Right atrium auricular region (tissue), 2 donors: ENCODE results near the gene POLRMT. TPM values are rescaled to one million over a fixed set of nuclear protein-coding genes. Genes with fewer than 3 reads are reported as not detected.
"Not testable (repeated sequence)": the region's sequence is repeated elsewhere in the genome, so short reads cannot be mapped to it uniquely, and the experiment has no call there.

Source experiments
- DNase-seq: peaks from one replicate; pipeline ENCODE4 v3.0.0-alpha.2; 2019; ENCODE audit warnings: low spot score
- H3K27ac ChIP-seq, 2 donors: fragments of 200-600 bp; sonication (generic); 1 replicate in 1 of 2; 2 replicates in 1 of 2; pipeline ENCODE4 v1.5.1; 2016 to 2019
- H3K27me3 ChIP-seq, 2 donors: fragments of 200-600 bp; sonication (generic); one replicate each; pipeline versions ENCODE4 v1.5.1 to v1.6.0; 2017 to 2019
- H3K36me3 ChIP-seq: fragments of 200-600 bp; sonication (generic); one replicate; pipeline ENCODE4 v1.5.1; 2016
- H3K4me1 ChIP-seq, 2 donors: fragments of 200-600 bp; sonication (generic); one replicate each; pipeline versions ENCODE4 v1.5.1 to v1.6.0; 2017 to 2019
- H3K4me3 ChIP-seq, 2 donors: fragments of 200-600 bp; sonication (generic); 1 replicate in 1 of 2; 2 replicates in 1 of 2; pipeline ENCODE4 v1.5.1; 2017 to 2019; ENCODE audit warnings: mild to moderate bottlenecking in 1 of 2, moderate library complexity in 1 of 2
- H3K9me3 ChIP-seq, 2 donors: fragments of 200-600 bp; sonication (generic); one replicate each; pipeline ENCODE4 v1.5.1; 2019
- total RNA-seq, 2 donors: library from RNA; depleted of rRNA; stranded (reverse); fragments of >200 nt; gene quantifications; one replicate each; pipeline ENCODE4 v1.1.0, GENCODE V29; 2016
- TF ChIP-seq, protein P1 (sequence below), 2 donors: fragments of 200-600 bp; sonication (generic); IDR thresholded peaks; one replicate each; pipeline ENCODE4 v1.5.1; 2019; ENCODE audit warnings: antibody characterized with exemption in 2 of 2

POLRMT gene
- total RNA-seq, 2 donors from 2014 or later: 24.5 to 30.4 TPM

DNA sequence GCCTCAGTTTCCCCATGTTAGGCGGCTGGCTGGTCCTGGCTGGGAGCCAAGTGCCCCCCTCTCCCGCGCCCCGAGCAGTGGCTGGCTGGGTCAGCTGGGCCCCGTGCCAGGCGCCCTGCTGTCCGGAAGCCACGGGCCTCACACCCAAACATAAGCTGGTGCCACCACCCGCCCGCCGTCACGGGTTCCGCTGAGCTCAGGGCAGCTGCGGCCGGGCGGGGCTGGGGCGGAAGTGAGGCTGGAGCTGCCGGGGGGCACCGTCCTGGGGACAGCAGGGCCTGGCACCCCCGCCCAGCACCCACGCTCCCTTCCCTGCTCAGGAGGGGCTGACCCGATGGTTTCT lies 24.4 kb downstream of the POLRMT start:
- no peak overlapping the region for H3K4me3 ChIP-seq
- no peaks in the 10 kb centered on the region for H3K9me3 ChIP-seq
- H3K4me1 ChIP-seq: peaks cover 0 to 3% of the 10 kb centered on the region in 2 donors
- H3K36me3 ChIP-seq: no peaks in the 10 kb centered on the region
- TF ChIP-seq, protein P1, sequence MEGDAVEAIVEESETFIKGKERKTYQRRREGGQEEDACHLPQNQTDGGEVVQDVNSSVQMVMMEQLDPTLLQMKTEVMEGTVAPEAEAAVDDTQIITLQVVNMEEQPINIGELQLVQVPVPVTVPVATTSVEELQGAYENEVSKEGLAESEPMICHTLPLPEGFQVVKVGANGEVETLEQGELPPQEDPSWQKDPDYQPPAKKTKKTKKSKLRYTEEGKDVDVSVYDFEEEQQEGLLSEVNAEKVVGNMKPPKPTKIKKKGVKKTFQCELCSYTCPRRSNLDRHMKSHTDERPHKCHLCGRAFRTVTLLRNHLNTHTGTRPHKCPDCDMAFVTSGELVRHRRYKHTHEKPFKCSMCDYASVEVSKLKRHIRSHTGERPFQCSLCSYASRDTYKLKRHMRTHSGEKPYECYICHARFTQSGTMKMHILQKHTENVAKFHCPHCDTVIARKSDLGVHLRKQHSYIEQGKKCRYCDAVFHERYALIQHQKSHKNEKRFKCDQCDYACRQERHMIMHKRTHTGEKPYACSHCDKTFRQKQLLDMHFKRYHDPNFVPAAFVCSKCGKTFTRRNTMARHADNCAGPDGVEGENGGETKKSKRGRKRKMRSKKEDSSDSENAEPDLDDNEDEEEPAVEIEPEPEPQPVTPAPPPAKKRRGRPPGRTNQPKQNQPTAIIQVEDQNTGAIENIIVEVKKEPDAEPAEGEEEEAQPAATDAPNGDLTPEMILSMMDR (IDR thresholded peaks at IDR 0.05): no peak
- peak overlapping the region in 1 of 2 donors; percentile 19 for H3K27ac ChIP-seq
- no peaks in the 10 kb centered on the region for H3K27me3 ChIP-seq
- DNase-seq: peak; percentile 65

DNA sequence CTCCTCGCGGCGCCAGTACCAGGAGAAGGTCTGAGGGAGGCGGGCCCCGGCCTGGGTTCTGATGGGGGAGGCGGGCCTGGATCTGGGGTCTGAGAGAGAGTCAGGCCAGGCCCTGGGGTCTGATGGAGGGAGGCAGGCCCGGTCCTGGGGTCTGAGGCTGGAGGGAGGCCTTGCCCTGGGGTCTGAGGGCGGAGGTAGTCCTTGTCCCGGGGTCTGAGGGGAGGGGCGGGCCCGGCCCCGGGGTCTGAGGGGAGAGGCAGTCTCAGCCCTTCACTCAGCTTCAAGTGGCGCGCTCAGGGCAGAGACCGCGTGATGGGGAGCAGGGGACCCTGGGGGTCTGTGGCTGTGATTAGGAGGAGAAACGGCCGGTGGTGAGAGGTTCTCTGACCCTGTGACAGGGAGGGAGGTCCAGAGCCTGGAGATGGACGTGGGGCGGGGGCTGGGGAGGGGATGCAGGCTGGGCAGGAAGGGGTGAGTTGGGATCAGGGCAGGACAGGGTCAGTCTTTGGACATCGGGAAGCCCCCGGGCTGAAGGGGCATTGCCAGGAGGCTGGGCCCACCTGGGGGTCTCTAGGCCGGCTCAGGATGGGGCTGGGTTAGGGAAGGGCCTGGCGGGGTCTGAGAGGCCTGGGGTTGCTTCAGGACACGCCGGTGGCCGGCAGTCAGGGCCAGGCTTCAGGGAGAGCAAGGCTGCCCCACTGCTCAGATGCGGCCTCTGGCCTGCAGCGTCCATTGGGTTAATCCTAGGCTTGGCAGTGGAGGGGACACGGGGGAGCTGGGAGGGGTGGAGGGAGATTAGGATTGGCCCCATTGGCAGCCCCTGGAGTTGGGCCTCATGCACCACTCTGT lies 25.0 kb downstream of the POLRMT start:
- Histone ChIP-seq H3K36me3 (no peaks in the 10 kb centered on the region), H3K27me3 (no peaks in the 10 kb centered on the region), H3K27ac (no peak overlapping the region), H3K4me1 (peaks cover 0 to 3% of the 10 kb centered on the region in 2 donors), H3K4me3 (no peak overlapping the region), H3K9me3 (no peaks in the 10 kb centered on the region)
- DNase-seq: no peak
- TF ChIP-seq, protein P1 (IDR thresholded peaks at IDR 0.05): no peak

GRCh38 chr19:607301-608154 lies 25.8 kb downstream of the POLRMT start:
- TF ChIP-seq, protein P1 (IDR thresholded peaks at IDR 0.05): no peak
- Histone ChIP-seq H3K9me3 (no peaks in the 10 kb centered on the region), H3K36me3 (no peaks in the 10 kb centered on the region), H3K27ac (no peak overlapping the region), H3K4me3 (no peak overlapping the region), H3K4me1 (peaks cover 0 to 3% of the 10 kb centered on the region in 2 donors), H3K27me3 (no peaks in the 10 kb centered on the region)
- DNase-seq: no peak

- DNase-seq, H3K36me3 ChIP-seq, H3K4me1 ChIP-seq, H3K27ac ChIP-seq, H3K9me3 ChIP-seq, H3K4me3 ChIP-seq, H3K27me3 ChIP-seq: not testable (repeated sequence)
Measured at GRCh38 chr19:605061-605971, 28.0 kb downstream of the POLRMT start.

DNA sequence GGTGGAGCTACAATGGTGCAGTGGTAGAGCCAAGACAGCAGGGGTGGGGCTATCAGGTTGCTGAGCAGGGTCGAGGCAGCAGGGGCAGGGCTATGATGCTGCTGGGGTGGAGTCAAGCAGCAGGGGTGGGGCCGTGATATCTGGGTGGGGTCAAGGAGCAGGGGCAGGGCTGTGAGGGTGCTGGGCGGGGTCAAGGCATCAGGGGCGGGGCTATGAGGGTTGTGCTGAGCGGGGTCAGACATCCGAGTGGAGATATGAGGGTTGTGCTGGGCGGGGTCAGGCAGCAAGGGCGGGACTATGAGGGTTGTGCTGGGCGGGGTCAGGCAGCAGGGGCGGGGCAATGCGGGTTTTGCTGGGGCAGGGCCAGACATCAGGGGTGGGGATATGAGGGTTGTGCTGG lies 29.0 kb downstream of the POLRMT start:
- Histone ChIP-seq H3K4me3 (no peak overlapping the region), H3K4me1 (no peaks in the 10 kb centered on the region), H3K9me3 (no peaks in the 10 kb centered on the region), H3K27ac (no peak overlapping the region), H3K27me3 (no peaks in the 10 kb centered on the region), H3K36me3 (no peaks in the 10 kb centered on the region)
- DNase-seq: no peak
- TF ChIP-seq, protein P1 (IDR thresholded peaks at IDR 0.05): no peak

- H3K4me1 ChIP-seq, H3K27ac ChIP-seq, H3K36me3 ChIP-seq, H3K27me3 ChIP-seq, DNase-seq, H3K4me3 ChIP-seq, H3K9me3 ChIP-seq: not testable (repeated sequence)
Measured at GRCh38 chr19:603779-604178, 29.6 kb downstream of the POLRMT start.

DNA sequence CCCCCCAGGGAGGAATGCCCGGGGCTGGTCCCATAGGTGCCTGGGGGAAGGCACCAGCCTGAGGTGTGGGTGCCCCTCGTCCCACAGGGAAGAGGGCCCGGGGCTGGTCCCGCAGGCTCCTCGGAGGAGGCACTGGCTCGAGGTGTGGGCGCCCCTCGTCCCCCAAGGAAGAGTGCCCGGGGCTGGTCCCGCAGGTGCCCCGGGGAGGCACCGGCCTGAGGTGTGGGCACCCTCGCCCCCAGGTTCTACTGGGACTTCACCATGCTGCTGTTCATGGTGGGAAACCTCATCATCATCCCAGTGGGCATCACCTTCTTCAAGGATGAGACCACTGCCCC lies 30.1 kb downstream of the POLRMT start:
- H3K4me1 ChIP-seq, H3K27ac ChIP-seq, H3K9me3 ChIP-seq, H3K4me3 ChIP-seq, H3K36me3 ChIP-seq, H3K27me3 ChIP-seq, DNase-seq: not testable (repeated sequence)
